ENCODE results near the gene CAVIN2. TPM values are rescaled to one million over a fixed set of nuclear protein-coding genes. Genes with fewer than 3 reads are reported as not detected.

Gene CAVIN2
- total and polyA plus RNA-seq, 9 of the 15 experiments (the other 6 are each of a cell fraction or from before 2014, with no cell fraction given), result 20.6 to 92.4 (median 69.0) TPM

- no TSS peak for BruUV-seq (replicated peaks)
- no peak overlapping the region; a peak in 1 of 4 replicates for H3K9ac ChIP-seq (ENCODE audit: insufficient read depth in 1 of 2, low read depth in 2 of 2, low read length in 2 of 2)
- H4K20me1 ChIP-seq (replicated peaks; ENCODE audit: control insufficient read depth, insufficient read depth, low read length), result no peaks in the 10 kb centered on the region
- H3K4me3 ChIP-seq, result no peak overlapping the region
- peaks cover 99% of the 10 kb centered on the region for H3K79me2 ChIP-seq (ENCODE audit: control insufficient read depth, insufficient read depth, low read length)
- H3K27ac ChIP-seq (ENCODE audit: extremely low read depth, low read depth, low read length), result peak overlapping the region; percentile 16; the same call in 1 of the 3 replicates
- H3K9me3 ChIP-seq (replicated peaks; ENCODE audit: control insufficient read depth, insufficient read depth, low read depth, low read length), result no peaks in the 10 kb centered on the region
- in situ Hi-C loops (cut with MboI) (loop anchor here (10.0 kb wide), 1 partner anchor 814 kb away; no protein-coding TSS in a partner anchor), intact Hi-C loops (cut with micrococcal nuclease) (no loop called here)
- ChIA-PET POLR2A (no interaction called here), CTCF (ENCODE audit: low intra/inter-chr PET ratio) (no interaction called here)
- no peaks in the 10 kb centered on the region; the same call in 2 of the 3 replicates for H3K36me3 ChIP-seq (ENCODE audit: control insufficient read depth, insufficient read depth, low read length)
- DNase-seq (ENCODE audit: extremely low read depth in 1 of 4, low spot score in 3 of 4), result peak in 1 of 4 experiments; percentile 22
- peaks cover 6 to 42% of the 10 kb centered on the region in 2 experiments; a peak in 4 of 5 replicates for H3K4me1 ChIP-seq (replicated peaks in 1 of 2; ENCODE audit: control insufficient read depth in 2 of 2, insufficient read depth in 2 of 2, low read length in 2 of 2)
- H3K9me1 ChIP-seq (ENCODE audit: control insufficient read depth, insufficient read depth, low read length), result no peaks in the 10 kb centered on the region
- peak overlapping the region; percentile 17; the same call in 1 of the 2 replicates for H3K4me2 ChIP-seq (ENCODE audit: insufficient read depth, low read length)
- no peak for FAIRE-seq
- ATAC-seq, result peak; percentile 11
- H2AFZ ChIP-seq (ENCODE audit: low read depth, low read length), result no peak overlapping the region
- H3K27me3 ChIP-seq (ENCODE audit: control insufficient read depth in 2 of 2, insufficient read depth in 2 of 2, low read length in 2 of 2), result no peaks in the 10 kb centered on the region
- 25% methylated on average over 7 of the region's 7 CpGs for WGBS (ENCODE audit: insufficient coverage, low coverage, missing lambda C conversion rate)
- TF ChIP-seq FOXJ2 (tag; IDR thresholded peaks at IDR 0.05) (no peak), GABPB1 (CRISPR knock-in tag; IDR thresholded peaks at IDR 0.05) (no peak), RCOR1 (IDR thresholded peaks at IDR 0.05; ENCODE audit: borderline replicate concordance in 1 of 2, low read depth in 2 of 2, low read length in 2 of 2) (peak; percentile 61 to 96), PRDM10 (IDR thresholded peaks at IDR 0.05; ENCODE audit: partially characterized antibody) (peak; percentile 97), FUS (optimal IDR thresholded peaks at IDR 0.05; ENCODE audit: low read depth, low read length) (no peak), ZNF395 (CRISPR knock-in tag; IDR thresholded peaks at IDR 0.05) (no peak), SRSF9 (IDR thresholded peaks at IDR 0.05; ENCODE audit: borderline replicate concordance, low read depth, low read length) (no peak), ZNF174 (CRISPR knock-in tag; IDR thresholded peaks at IDR 0.05) (no peak), ZBTB12 (CRISPR knock-in tag; IDR thresholded peaks at IDR 0.05) (no peak), HMBOX1 (IDR thresholded peaks at IDR 0.05) (no peak), SMARCB1 (IDR thresholded peaks at IDR 0.05; ENCODE audit: insufficient read length, low read depth) (no peak), KDM1A (IDR thresholded peaks at IDR 0.05) (peak; percentile 99 to 100), MXI1 (IDR thresholded peaks at IDR 0.05; ENCODE audit: low read depth, low read length) (0 out of 2 replicates have a peak, but pooled peaks have one; percentile 29)
These were observed 2.2 kb upstream of the CAVIN2 start for GRCh38 chr2:191848771-191849767.

All from K562 (cell line).